ENCODE results near the gene ADARB2.

ADARB2 gene

DNA sequence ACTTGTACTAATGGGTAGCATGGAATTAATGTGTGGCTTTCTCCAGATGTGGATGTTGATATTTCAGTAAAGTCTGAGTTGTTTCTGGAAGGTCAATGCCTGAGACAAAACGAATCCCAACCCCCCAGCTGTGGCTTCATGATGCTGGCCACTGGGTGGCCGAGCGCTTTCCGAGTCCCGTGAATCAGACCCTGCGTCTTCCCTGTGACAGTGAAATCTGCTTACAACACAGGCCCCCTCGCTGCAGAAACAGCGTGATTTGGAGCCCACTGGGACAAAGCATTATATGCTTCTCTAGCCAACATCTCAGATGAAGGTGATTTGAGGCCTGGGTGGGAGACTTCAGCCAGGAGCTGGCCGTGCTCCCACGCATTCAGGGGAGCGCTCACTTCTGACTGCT is 556.5 kb downstream of the ADARB2 start:
- H3K4me3 ChIP-seq (ENCODE audit: low read depth, low read length): no peak overlapping the region
- no peak for DNase-seq (ENCODE audit: low read depth)
- TF ChIP-seq, protein P1, sequence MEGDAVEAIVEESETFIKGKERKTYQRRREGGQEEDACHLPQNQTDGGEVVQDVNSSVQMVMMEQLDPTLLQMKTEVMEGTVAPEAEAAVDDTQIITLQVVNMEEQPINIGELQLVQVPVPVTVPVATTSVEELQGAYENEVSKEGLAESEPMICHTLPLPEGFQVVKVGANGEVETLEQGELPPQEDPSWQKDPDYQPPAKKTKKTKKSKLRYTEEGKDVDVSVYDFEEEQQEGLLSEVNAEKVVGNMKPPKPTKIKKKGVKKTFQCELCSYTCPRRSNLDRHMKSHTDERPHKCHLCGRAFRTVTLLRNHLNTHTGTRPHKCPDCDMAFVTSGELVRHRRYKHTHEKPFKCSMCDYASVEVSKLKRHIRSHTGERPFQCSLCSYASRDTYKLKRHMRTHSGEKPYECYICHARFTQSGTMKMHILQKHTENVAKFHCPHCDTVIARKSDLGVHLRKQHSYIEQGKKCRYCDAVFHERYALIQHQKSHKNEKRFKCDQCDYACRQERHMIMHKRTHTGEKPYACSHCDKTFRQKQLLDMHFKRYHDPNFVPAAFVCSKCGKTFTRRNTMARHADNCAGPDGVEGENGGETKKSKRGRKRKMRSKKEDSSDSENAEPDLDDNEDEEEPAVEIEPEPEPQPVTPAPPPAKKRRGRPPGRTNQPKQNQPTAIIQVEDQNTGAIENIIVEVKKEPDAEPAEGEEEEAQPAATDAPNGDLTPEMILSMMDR (IDR thresholded peaks at IDR 0.05; ENCODE audit: low read depth, low read length, missing control alignments): no peak

DNA sequence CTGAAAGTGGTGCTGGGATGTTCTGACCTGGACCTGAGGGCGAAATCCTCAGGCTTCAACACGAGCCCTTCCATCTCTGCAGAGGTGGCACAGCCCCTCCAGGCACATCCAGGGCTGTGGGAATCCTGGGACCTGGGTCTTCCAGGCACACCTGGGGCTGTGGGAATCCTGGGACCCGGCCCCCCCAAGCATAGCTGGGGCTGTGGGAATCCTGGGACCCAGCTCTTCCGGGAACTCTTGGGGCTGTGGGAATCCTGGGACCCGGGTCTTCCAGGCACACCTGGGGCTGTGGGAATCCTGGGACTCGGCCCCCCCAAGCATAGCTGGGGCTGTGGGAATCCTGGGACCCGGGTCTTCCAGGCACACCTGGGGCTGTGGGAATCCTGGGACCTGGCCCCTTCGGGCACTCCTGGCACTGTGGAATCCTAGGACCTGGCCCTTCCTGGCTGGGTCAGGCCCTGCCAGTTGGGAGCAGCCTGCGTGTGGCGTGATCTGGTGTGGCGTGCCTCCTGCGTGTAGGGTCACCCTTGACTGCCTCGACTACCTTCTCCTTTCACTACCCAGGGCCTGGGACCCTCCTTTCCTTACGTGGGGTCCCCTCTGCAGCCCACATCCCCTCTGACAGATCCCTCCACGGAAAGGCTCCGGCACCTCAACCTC is 557.1 kb downstream of the ADARB2 start:
- H3K4me3 ChIP-seq (ENCODE audit: low read depth, low read length): no peak overlapping the region
- TF ChIP-seq, protein P1 (IDR thresholded peaks at IDR 0.05; ENCODE audit: low read depth, low read length, missing control alignments): no peak
- DNase-seq (ENCODE audit: low read depth): no peak

GRCh38 chr10:1179346-1180070 is 557.8 kb downstream of the ADARB2 start:
- TF ChIP-seq, protein P1 (IDR thresholded peaks at IDR 0.05; ENCODE audit: low read depth, low read length, missing control alignments): no peak
- H3K4me3 ChIP-seq (ENCODE audit: low read depth, low read length): no peak overlapping the region
- no peak for DNase-seq (ENCODE audit: low read depth)

GRCh38 chr10:1178506-1178905 is 558.8 kb downstream of the ADARB2 start:
- no peak for DNase-seq (ENCODE audit: low read depth)
- H3K4me3 ChIP-seq (ENCODE audit: low read depth, low read length): no peak overlapping the region
- TF ChIP-seq, protein P1 (IDR thresholded peaks at IDR 0.05; ENCODE audit: low read depth, low read length, missing control alignments): no peak

DNA sequence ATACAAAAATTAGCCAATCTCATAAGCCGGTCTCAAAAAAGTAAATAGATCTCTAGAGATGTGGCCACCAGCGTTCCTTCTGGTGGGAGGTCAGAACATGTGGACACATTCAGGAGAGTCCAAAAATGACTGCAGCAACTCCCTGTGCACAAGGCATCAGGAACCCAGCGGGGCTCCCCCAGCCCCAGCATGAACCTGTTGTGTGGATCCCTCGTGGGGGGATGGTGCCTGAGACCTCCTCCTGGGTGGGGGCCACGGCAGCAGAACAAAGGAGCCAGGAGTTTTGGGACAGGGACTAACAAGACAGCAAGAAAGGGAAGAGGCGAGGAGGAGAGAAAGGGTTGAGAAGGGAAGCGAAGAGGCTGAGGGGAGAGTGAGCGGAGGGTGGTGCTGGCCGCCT is 559.4 kb downstream of the ADARB2 start:
- DNase-seq (ENCODE audit: low read depth): no peak
- H3K4me3 ChIP-seq (ENCODE audit: low read depth, low read length): no peak overlapping the region
- TF ChIP-seq, protein P1 (IDR thresholded peaks at IDR 0.05; ENCODE audit: low read depth, low read length, missing control alignments): no peak

GRCh38 chr10:1175956-1176565 is 561.3 kb downstream of the ADARB2 start:
- H3K4me3 ChIP-seq (ENCODE audit: low read depth, low read length): no peak overlapping the region
- no peak for DNase-seq (ENCODE audit: low read depth)
- TF ChIP-seq, protein P1 (IDR thresholded peaks at IDR 0.05; ENCODE audit: low read depth, low read length, missing control alignments): no peak

Measured in GM12864 (cell line).